H1 (cell line): Measurements from ENCODE around the gene NEURL1. TPM values are rescaled to one million over a fixed set of nuclear protein-coding genes. Genes with fewer than 3 reads are reported as not detected.

ENCODE experiments used
- BCL11A ChIP-seq, 2 experiments: IDR thresholded peaks; one replicate each; pipeline ENCODE4 v1.6.1; 2011; ENCODE audit warnings: low read depth in 2 of 2, low read length in 2 of 2, mild to moderate bottlenecking in 2 of 2
- CBX8 ChIP-seq: fragments of 300-800, 300-1000 bp; sonication (generic); IDR thresholded peaks from 2 replicates; pipeline ENCODE4 v1.7.1; 2016; ENCODE audit warnings: low read depth, low read length, borderline replicate concordance
- CREB1 ChIP-seq: IDR thresholded peaks from 2 replicates; pipeline ENCODE4 v1.6.1; 2012; ENCODE audit warnings: inconsistent platforms
- CTBP2 ChIP-seq: IDR thresholded peaks from 2 replicates; pipeline ENCODE4 v1.7.0; 2011; ENCODE audit warnings: borderline replicate concordance, mild to moderate bottlenecking, moderate library complexity, mixed read lengths, low read length; ENCODE audit not compliant: insufficient read depth, insufficient read length
- E2F6 ChIP-seq: IDR thresholded peaks from 2 replicates; pipeline ENCODE4 v1.6.1; 2012; ENCODE audit warnings: inconsistent platforms
- FOSL1 ChIP-seq: IDR thresholded peaks from 2 replicates; pipeline ENCODE4 v1.6.1; 2011; ENCODE audit warnings: mild to moderate bottlenecking, low read depth, low read length, moderate library complexity; ENCODE audit not compliant: insufficient read depth
- GABPA ChIP-seq: IDR thresholded peaks from 2 replicates; pipeline ENCODE4 v1.6.1; 2011; ENCODE audit warnings: mild to moderate bottlenecking, low read length, moderate library complexity, borderline replicate concordance; ENCODE audit not compliant: insufficient read depth
- HDAC2 ChIP-seq, 2 experiments: fragments of 300-600 bp in 1 of 2; sonication (generic) in 1 of 2; IDR thresholded peaks; 2 replicates each; pipeline ENCODE4 v1.6.1; 2011 to 2012; ENCODE audit warnings: low read depth in 2 of 2, low read length in 2 of 2, mild to moderate bottlenecking in 2 of 2, moderate library complexity in 2 of 2, borderline replicate concordance in 1 of 2, inconsistent platforms in 1 of 2
- HDAC6 ChIP-seq: IDR thresholded peaks from one replicate; pipeline ENCODE4 v1.7.1; 2012; ENCODE audit warnings: low read depth, mild to moderate bottlenecking, inconsistent platforms, low read length, moderate library complexity
- JUN ChIP-seq: IDR thresholded peaks from 2 replicates; pipeline ENCODE4 v1.6.1; 2011; ENCODE audit warnings: low read depth, mild to moderate bottlenecking, improper control_type of control experiment, low read length
- KDM1A ChIP-seq: fragments of 200-600, 300-600 bp; sonication (generic); IDR thresholded peaks from 2 replicates; pipeline ENCODE4 v1.7.1; 2016; ENCODE audit warnings: mild to moderate bottlenecking, low read length, borderline replicate concordance
- MAX ChIP-seq: IDR thresholded peaks from 2 replicates; pipeline ENCODE4 v1.6.1; 2012; ENCODE audit warnings: inconsistent platforms
- PHF8 ChIP-seq: fragments of 200-600 bp; sonication (generic); conservative IDR thresholded peaks from 2 replicates; pipeline ENCODE4 v1.7.1; 2012; ENCODE audit warnings: low read depth, mild to moderate bottlenecking, inconsistent platforms, low read length, moderate library complexity
- POLR2A ChIP-seq, 2 experiments: IDR thresholded peaks; 1 replicate in 1 of 2; 2 replicates in 1 of 2; pipeline ENCODE4 v1.6.1; 2011; ENCODE audit warnings: low read depth in 2 of 2, low read length in 2 of 2, mild to moderate bottlenecking in 2 of 2; ENCODE audit errors: control extremely low read depth in 1 of 2
- RAD21 ChIP-seq, 2 experiments: IDR thresholded peaks in 1 of 2; conservative IDR thresholded peaks in 1 of 2; 2 replicates each; pipeline ENCODE4 v1.6.1; 2011; ENCODE audit warnings: low read depth in 2 of 2, low read length in 2 of 2, improper control_type of control experiment in 1 of 2, inconsistent platforms in 1 of 2, mild to moderate bottlenecking in 1 of 2, moderate library complexity in 1 of 2
- RBBP5 ChIP-seq: IDR thresholded peaks from 2 replicates; pipeline ENCODE4 v1.7.1; 2012; ENCODE audit warnings: low read depth, mild to moderate bottlenecking, inconsistent platforms, low read length, moderate library complexity, borderline replicate concordance
- SIRT6 ChIP-seq: IDR thresholded peaks from one replicate; pipeline ENCODE4 v1.7.1; 2012; ENCODE audit warnings: low read length, inconsistent platforms
- SIX5 ChIP-seq: IDR thresholded peaks from 2 replicates; pipeline ENCODE4 v1.6.1; 2011; ENCODE audit warnings: mild to moderate bottlenecking, low read depth, low read length
- SP2 ChIP-seq: IDR thresholded peaks from 2 replicates; pipeline ENCODE4 v1.6.1; 2012; ENCODE audit warnings: mild to moderate bottlenecking, low read length, inconsistent platforms
- SRF ChIP-seq: IDR thresholded peaks from 2 replicates; pipeline ENCODE4 v1.6.1; 2011; ENCODE audit warnings: mild to moderate bottlenecking, low read depth, low read length, moderate library complexity
- SUZ12 ChIP-seq: fragments of 200-600 bp; sonication (generic); IDR thresholded peaks from 2 replicates; pipeline ENCODE4 v1.6.1; 2012; ENCODE audit warnings: mild to moderate bottlenecking, inconsistent platforms, low read length, moderate library complexity, mixed read lengths
- USF2 ChIP-seq: IDR thresholded peaks from 2 replicates; pipeline ENCODE4 v1.6.1; 2011; ENCODE audit warnings: low read length, improper control_type of control experiment
- ZNF274 ChIP-seq: IDR thresholded peaks from 2 replicates; pipeline ENCODE4 v1.7.0; 2012; ENCODE audit warnings: low read length, borderline replicate concordance; ENCODE audit errors: extremely low read depth
- polyA plus RNA-seq, 7 experiments: library from polyadenylated mRNA; depleted of rRNA in 3 of 7; stranded (reverse) in 5 of 7; unstranded in 2 of 7; fragments of >200 nt in 5 of 7; fragments of 200-250 nt in 2 of 7; gene quantifications; 1 replicate in 5 of 7; 2 replicates in 1 of 7; 4 replicates in 1 of 7; pipeline versions ENCODE4 v1.2.1 to v1.2.3, GENCODE V29; 2011 to 2013; ENCODE audit warnings: missing spikeins in 2 of 7, mixed read lengths in 2 of 7
- total RNA-seq: library from RNA; stranded (reverse); fragmentation: NEBNext Ultra II Directional; extraction: Animal tissue kit (Norgen Biotek cat#: 25700); gene quantifications from 2 replicates; pipeline ENCODE4 v1.2.1, GENCODE V29; 2021

NEURL1 gene
- total and polyA plus RNA-seq, 2 of the 8 experiments (the other 6 are each of a cell fraction or from before 2014, with no cell fraction given): 0.54 to 0.58 TPM

- TF ChIP-seq ZNF274 (no peak), HDAC2 (IDR thresholded peaks at IDR 0.05; ENCODE audit: borderline replicate concordance in 1 of 2, low read depth in 2 of 2, low read length in 2 of 2) (no peak), CBX8 (no peak), SP2 (no peak), SIRT6 (no peak), CTBP2 (no peak), USF2 (no peak), RBBP5 (no peak), POLR2A (IDR thresholded peaks at IDR 0.05; ENCODE audit: control extremely low read depth in 1 of 2, low read depth in 2 of 2, low read length in 2 of 2) (0 out of 3 replicates have a peak, but pooled peaks of 1 of the 2 experiments have one; percentile 27), CREB1 (peak; percentile 80), BCL11A (IDR thresholded peaks at IDR 0.05; ENCODE audit: low read depth in 2 of 2, low read length in 2 of 2) (no peak), SUZ12 (no peak), SRF (no peak), FOSL1 (no peak), KDM1A (no peak), RAD21 (IDR thresholded peaks at IDR 0.05 in 1 of 2, conservative IDR thresholded peaks at IDR 0.05 in 1 of 2; ENCODE audit: low read depth in 2 of 2, low read length in 2 of 2) (0 out of 4 replicates have a peak, but pooled peaks of 1 of the 2 experiments have one; percentile 0), MAX (no peak), GABPA (no peak), E2F6 (no peak), JUN (no peak), HDAC6 (no peak), SIX5 (no peak), PHF8 (no peak)
Observed at GRCh38 chr10:103636492-103636891, 143.0 kb downstream of the NEURL1 start (continued).
